Type B pancreatic cell (in vitro differentiated cells): ENCODE results near the gene KCNAB1. TPM values are rescaled to one million over a fixed set of nuclear protein-coding genes. Genes with fewer than 3 reads are reported as not detected.

Experiments
- DNase-seq: peaks from one replicate; pipeline ENCODE4 v3.0.0; 2021; ENCODE audit warnings: mixed read lengths; ENCODE audit not compliant: unreplicated experiment; ENCODE audit errors: extremely low spot score
- H3K27ac Mint-ChIP-seq: 2 replicates; pipeline ENCODE4 v1.8.0; 2021; ENCODE audit warnings: mild to moderate bottlenecking, mixed read lengths
- H3K27me3 Mint-ChIP-seq: 2 replicates; pipeline ENCODE4 v1.8.0; 2021; ENCODE audit warnings: mixed read lengths
- H3K36me3 Mint-ChIP-seq: 2 replicates; pipeline ENCODE4 v1.8.0; 2021; ENCODE audit warnings: mixed read lengths
- H3K4me1 Mint-ChIP-seq: one replicate; pipeline ENCODE4 v1.8.0; 2021; ENCODE audit warnings: mixed read lengths; ENCODE audit not compliant: unreplicated experiment
- H3K4me3 Mint-ChIP-seq: 2 replicates; pipeline ENCODE4 v1.8.0; 2021; ENCODE audit warnings: mild to moderate bottlenecking, mixed read lengths
- H3K9me3 Mint-ChIP-seq: 2 replicates; pipeline ENCODE4 v1.8.0; 2021; ENCODE audit warnings: mixed read lengths
- total RNA-seq: library from RNA; stranded (reverse); gene quantifications from 2 replicates; pipeline ENCODE4 v1.2.1, GENCODE V29; 2021; ENCODE audit warnings: low replicate concordance
- TF ChIP-seq, protein P1 (sequence below): fragments of 200-600 bp; sonication (generic); conservative IDR thresholded peaks from 2 replicates; pipeline ENCODE4 v1.5.0; 2021; ENCODE audit warnings: antibody characterized with exemption, mild to moderate bottlenecking

The KCNAB1 gene
- total RNA-seq, 1 donor from 2014 or later = 6.1 TPM

- Mint-ChIP-seq H3K4me3 (no peak overlapping the region), H3K36me3 (no peaks in the 10 kb centered on the region), H3K4me1 (peaks cover 11% of the 10 kb centered on the region), H3K9me3 (no peaks in the 10 kb centered on the region), H3K27me3 (no peaks in the 10 kb centered on the region), H3K27ac (no peak overlapping the region)
- no peak for DNase-seq
- TF ChIP-seq, protein P1, sequence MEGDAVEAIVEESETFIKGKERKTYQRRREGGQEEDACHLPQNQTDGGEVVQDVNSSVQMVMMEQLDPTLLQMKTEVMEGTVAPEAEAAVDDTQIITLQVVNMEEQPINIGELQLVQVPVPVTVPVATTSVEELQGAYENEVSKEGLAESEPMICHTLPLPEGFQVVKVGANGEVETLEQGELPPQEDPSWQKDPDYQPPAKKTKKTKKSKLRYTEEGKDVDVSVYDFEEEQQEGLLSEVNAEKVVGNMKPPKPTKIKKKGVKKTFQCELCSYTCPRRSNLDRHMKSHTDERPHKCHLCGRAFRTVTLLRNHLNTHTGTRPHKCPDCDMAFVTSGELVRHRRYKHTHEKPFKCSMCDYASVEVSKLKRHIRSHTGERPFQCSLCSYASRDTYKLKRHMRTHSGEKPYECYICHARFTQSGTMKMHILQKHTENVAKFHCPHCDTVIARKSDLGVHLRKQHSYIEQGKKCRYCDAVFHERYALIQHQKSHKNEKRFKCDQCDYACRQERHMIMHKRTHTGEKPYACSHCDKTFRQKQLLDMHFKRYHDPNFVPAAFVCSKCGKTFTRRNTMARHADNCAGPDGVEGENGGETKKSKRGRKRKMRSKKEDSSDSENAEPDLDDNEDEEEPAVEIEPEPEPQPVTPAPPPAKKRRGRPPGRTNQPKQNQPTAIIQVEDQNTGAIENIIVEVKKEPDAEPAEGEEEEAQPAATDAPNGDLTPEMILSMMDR = no peak
These were observed 137.9 kb downstream of the KCNAB1 start for GRCh38 chr3:156258301-156258700.

GRCh38 chr3:156259896-156260295 lies 139.5 kb downstream of the KCNAB1 start:
- H3K36me3 Mint-ChIP-seq = no peaks in the 10 kb centered on the region

GRCh38 chr3:156260331-156260730 lies 140.0 kb downstream of the KCNAB1 start:
- peaks cover 4% of the 10 kb centered on the region for H3K4me1 Mint-ChIP-seq
- no peak for DNase-seq
- TF ChIP-seq, protein P1 = no peak
- no peak overlapping the region for H3K27ac Mint-ChIP-seq
- H3K4me3 Mint-ChIP-seq = no peak overlapping the region
- no peaks in the 10 kb centered on the region for H3K36me3 Mint-ChIP-seq
- H3K9me3 Mint-ChIP-seq = no peaks in the 10 kb centered on the region
- no peaks in the 10 kb centered on the region for H3K27me3 Mint-ChIP-seq

More at GRCh38 chr3:156259896-156260295, 139.5 kb downstream of the KCNAB1 start:
- Mint-ChIP-seq H3K9me3 (no peaks in the 10 kb centered on the region), H3K4me3 (no peak overlapping the region), H3K27me3 (no peaks in the 10 kb centered on the region), H3K27ac (no peak overlapping the region), H3K4me1 (peaks cover 6% of the 10 kb centered on the region)
- no peak for DNase-seq
- TF ChIP-seq, protein P1 = no peak

DNA sequence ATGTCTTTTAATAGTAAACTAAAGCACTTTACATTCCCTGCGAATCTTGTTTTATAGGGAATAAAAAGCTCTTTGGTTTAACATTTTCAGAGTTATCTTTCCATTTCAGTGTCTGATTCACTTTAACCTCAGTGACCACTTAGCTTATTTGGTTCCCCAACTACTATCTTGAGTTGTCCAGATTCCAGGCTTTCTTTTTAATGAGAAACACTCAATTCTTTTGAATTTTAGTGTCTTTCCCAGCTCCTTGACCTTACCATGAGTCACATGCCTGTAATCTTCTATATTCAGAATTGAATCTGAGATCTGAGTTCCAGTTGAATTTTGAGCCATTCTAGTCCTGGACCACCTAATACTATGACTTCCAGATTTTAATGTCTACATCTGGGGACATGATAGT lies 144.4 kb downstream of the KCNAB1 start:
- Mint-ChIP-seq H3K36me3 (no peaks in the 10 kb centered on the region), H3K4me3 (no peak overlapping the region), H3K4me1 (peaks cover 3% of the 10 kb centered on the region), H3K9me3 (no peaks in the 10 kb centered on the region), H3K27ac (no peak overlapping the region), H3K27me3 (no peaks in the 10 kb centered on the region)
- no peak for DNase-seq
- TF ChIP-seq, protein P1 = no peak

GRCh38 chr3:156271508-156271907 lies 151.1 kb downstream of the KCNAB1 start:
- no peaks in the 10 kb centered on the region for H3K4me1 Mint-ChIP-seq
- H3K36me3 Mint-ChIP-seq = no peaks in the 10 kb centered on the region
- DNase-seq = no peak
- H3K9me3 Mint-ChIP-seq = no peaks in the 10 kb centered on the region
- TF ChIP-seq, protein P1 = no peak
- H3K27ac Mint-ChIP-seq = no peak overlapping the region
- H3K4me3 Mint-ChIP-seq = no peak overlapping the region
- H3K27me3 Mint-ChIP-seq = no peaks in the 10 kb centered on the region
